GM12891 (cell line): ENCODE results near the gene PNPLA4.
A peak's percentile ranks its signal among the peaks of the same experiment; 100 is the strongest.

Experiments
- DNase-seq: peaks from one replicate; pipeline ENCODE4 v3.0.0; 2011; ENCODE audit warnings: low spot score; ENCODE audit not compliant: insufficient read length
- FAIRE-seq: peaks from 2 replicates; lab custom pipeline; 2011; peaks lifted over from hg19 to GRCh38; lab: Jason Lieb, UNC
- PAX5 ChIP-seq: IDR thresholded peaks from 2 replicates; pipeline ENCODE4 v1.6.1; 2011; ENCODE audit warnings: low read length, moderate library complexity, mild to moderate bottlenecking; ENCODE audit not compliant: insufficient read depth, severe bottlenecking
- POLR2A ChIP-seq: IDR thresholded peaks from 2 replicates; pipeline ENCODE4 v1.6.1; 2011; ENCODE audit warnings: low read depth, low read length, control low read depth
- POLR2AphosphoS5 ChIP-seq: IDR thresholded peaks from 2 replicates; pipeline ENCODE4 v1.6.1; 2011; ENCODE audit warnings: low read depth, low read length, control low read depth
- POU2F2 ChIP-seq: IDR thresholded peaks from 2 replicates; pipeline ENCODE4 v1.6.1; 2011; ENCODE audit warnings: low read depth, mild to moderate bottlenecking, control low read depth, low read length, moderate library complexity
- SPI1 ChIP-seq: IDR thresholded peaks from 2 replicates; pipeline ENCODE4 v1.6.1; 2011; ENCODE audit warnings: low read depth, low read length, control low read depth
- TAF1 ChIP-seq: IDR thresholded peaks from 2 replicates; pipeline ENCODE4 v1.6.1; 2011; ENCODE audit warnings: low read depth, low read length, control low read depth

Gene PNPLA4

DNA sequence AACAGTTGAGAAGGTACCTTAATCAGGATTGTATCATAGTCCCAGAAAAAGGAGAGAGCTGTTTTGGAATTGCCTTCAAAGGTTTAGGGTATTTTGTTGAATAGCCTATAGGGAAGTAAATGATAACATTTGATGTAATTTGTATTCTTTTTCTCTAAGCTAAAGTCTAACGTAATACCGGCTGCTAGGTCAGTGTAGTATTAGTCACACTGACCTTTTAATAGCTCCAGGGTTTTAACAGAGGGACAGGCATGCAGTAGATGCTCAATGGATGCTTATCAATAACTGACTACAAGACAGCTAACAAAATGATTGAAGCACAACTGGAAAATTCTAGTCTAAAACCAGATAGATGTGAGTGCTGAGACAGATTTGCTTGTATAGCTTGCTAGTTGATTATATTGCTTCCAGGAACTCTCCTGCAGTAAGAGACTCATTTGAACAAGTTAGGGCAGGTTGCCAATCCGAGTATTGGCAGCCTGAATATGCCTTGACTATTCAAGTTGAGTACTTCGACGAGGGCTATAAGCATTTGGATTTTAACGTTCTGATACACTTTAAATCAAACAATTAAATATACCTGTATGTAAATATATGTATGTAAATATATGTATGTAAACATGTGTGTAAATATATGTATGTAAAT is 16.5 kb upstream of the PNPLA4 start:
- FAIRE-seq (no peak), DNase-seq (no peak)
- TF ChIP-seq POLR2AphosphoS5 = no peak
- no peak for TF ChIP-seq POLR2A
- no peak for TF ChIP-seq POU2F2
- TF ChIP-seq SPI1 = no peak
- no peak for TF ChIP-seq PAX5
- TF ChIP-seq TAF1 = no peak

DNA sequence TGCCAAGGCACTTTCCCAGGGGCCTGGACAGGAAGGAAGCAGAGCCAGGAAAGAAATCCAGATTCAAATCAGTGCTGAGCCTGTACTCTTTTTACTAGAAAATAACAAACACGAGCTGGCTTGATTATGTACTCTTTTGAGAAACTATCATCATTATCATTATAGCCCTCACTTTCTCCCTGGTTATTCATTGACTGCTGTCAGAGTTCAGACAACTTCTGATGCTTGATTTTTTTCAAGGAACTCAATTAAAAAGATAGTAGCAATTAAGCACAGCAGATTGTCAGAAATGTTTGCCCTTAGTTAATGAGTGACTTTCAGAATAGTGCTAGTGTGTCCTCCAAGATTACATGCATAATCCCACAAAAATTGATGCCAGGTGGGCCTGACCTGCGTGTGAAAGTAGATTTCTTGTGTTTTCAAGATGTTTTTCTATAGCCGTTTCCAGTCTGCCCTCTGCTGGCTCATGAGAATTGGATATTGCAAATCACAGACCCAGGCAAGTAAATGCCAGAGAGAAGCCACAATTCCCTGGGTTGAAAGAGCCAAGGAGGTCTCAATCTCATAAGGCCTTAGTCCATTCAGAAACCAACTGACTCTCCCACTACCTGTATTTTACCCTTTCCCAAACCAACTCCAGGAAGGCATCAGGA is 14.3 kb upstream of the PNPLA4 start:
- DNase-seq (no peak), FAIRE-seq (peak; percentile 76)
- TF ChIP-seq SPI1 (no peak), POU2F2 (no peak), POLR2AphosphoS5 (no peak), POLR2A (no peak), TAF1 (no peak)

DNA sequence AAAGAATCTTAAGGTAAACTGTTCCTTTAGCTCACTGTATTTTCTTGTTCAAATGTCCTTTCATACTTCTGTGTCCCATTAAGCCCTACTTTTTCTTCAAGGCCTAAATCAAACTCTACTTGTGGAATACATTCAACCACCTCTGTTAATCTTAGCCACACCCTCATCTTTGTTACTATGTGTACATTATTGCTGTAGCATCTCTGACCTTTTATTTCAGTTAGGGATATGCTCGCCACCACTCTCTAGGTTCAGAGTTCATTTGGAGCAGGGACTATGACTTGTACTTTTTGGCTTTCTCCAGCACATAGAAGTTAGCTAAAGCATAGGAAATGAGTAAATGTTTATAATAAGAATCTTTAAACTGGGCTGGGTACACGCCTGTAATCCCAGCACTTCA is 6.8 kb upstream of the PNPLA4 start:
- FAIRE-seq = no peak
- no peak for TF ChIP-seq SPI1
- no peak for TF ChIP-seq PAX5
- TF ChIP-seq POLR2A = no peak
- no peak for TF ChIP-seq POLR2AphosphoS5
- TF ChIP-seq POU2F2 = no peak
- no peak for TF ChIP-seq TAF1
- DNase-seq = no peak

DNA sequence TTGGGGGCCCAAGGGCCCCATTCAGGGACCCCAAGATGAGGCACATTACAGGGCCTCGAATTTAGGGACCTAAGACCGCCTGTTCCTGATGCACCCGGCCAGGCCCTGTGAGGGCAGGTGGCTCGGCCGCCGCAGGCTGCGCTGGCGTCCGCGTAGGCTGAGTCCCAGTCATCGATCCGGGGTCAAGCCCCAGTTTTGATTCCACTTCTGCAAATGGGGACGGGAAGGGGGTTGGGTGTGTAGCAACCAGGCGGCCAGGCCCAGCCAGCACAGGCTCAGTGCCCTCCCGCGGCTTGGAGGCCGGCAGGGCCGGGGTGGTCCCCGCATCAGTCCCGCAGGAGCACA is 327 bp downstream of the PNPLA4 start:
- FAIRE-seq (no peak), DNase-seq (no peak)
- TF ChIP-seq SPI1 (peak; percentile 83), TAF1 (no peak), POLR2A (no peak; the same call in 1 of the 2 replicates), PAX5 (no peak), POLR2AphosphoS5 (no peak)

DNA sequence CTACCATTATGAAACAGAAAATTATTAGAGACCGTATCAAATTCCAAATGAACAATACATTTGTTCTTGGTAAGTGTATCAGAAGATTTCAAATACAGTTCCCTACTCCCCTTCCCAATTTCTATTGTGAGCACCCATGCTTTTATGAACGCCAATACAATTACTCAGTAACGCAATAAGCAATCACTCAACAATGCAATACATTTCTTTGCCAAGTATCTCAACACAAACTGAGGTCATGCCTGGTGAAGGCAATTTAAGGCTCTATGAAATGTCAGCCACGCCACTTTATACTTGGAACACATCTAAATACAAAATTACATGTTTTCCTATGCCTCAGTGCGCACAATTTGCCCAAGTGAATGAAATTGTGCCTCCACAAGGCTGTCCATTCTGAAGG is 712 bp downstream of the PNPLA4 start:
- DNase-seq = no peak
- no peak for TF ChIP-seq SPI1

DNA sequence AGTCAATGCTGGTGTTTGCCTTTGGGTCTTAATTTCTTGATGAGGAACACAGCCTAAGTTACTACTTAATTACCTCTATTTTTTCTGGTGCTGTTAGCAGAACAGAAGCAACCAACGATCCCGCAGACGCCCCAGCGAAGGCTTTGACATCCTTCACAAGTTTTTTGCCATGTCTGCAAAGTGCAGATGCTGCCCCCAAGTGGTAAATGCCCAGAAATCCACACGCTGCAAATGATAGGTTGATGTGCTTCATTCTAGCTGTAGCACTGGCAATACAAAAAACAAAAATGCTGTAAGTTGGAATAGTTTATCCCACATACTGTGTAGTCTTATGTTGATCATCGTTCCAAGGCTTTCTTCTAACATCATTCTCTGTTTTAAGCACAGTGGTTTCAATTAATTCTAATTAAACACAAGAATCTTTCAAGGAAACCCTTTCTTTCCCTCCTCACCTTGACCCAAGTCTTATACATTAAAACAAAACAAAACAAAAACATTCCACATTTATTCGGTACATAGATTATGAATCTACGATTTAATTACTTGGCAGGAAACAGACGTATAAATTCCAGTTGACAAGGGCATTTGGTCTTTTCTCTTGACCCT is 1.2 kb downstream of the PNPLA4 start:
- no peak for FAIRE-seq
- peak; percentile 6 for DNase-seq
- no peak for TF ChIP-seq PAX5

More for the DNA sequence above, 712 bp downstream of the PNPLA4 start:
- no peak for FAIRE-seq

DNA sequence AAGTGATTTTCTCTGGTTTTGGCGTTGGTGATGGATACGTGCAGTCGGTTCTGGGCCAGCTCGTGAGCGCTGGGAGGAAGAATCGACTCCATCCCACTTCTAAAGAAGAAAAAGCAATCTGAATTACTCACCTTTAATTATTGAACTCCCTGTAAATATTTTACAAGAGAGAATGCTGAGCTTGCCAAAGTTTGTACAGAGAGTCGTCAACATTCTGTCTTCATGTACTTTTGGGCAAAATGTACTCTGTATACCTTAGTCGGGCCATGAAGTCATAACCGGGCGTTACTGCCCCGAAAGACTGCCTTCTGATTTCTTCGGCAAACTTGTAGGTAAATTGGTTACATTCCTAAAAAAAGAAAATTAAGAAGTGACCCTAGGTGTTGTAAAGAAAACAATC is 5.5 kb downstream of the PNPLA4 start:
- TF ChIP-seq TAF1 (no peak), POU2F2 (no peak), POLR2A (no peak), SPI1 (no peak)
- FAIRE-seq (no peak), DNase-seq (no peak)

DNA sequence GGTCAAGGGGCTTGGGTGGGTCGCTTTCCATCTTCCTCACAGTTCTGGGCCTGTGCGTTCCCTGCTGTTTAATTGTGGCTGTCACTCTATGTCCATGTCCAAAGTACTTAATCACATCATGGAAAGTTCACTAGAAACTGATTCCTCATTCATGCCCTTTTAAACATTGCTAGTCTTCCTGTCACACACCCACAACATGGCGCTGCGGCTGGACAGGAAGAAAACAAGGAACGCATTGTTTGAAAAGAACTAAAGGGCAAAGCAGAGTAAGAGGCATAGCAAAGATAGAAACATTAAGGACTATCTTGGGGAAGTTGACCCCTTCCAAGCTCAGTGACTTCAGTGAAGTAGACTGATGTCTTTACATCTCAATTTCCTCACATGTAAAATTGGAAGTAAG is 18.4 kb downstream of the PNPLA4 start:
- TF ChIP-seq PAX5 = no peak
- TF ChIP-seq POLR2AphosphoS5 = no peak
- FAIRE-seq (no peak), DNase-seq (no peak)

DNA sequence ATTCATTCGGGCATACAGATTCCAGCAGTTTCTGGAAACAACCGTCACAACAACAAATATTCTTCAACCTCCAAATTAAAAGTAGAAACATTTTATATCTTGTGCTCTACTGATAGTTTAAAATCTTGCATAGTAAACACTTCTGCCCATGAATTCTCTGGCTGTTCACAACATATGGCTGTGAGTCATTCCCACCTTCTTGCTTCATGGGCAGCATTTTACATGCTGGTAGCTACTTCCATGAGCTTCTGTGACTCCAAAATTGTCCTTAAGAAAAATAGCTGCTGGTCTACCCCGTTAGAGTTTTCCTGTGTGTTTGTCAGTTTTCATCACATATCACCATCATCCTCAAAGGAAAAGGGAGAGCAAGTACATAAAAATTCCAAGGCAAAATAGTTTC is 22.7 kb downstream of the PNPLA4 start:
- no peak for FAIRE-seq
- no peak for TF ChIP-seq PAX5
- no peak for DNase-seq

DNA sequence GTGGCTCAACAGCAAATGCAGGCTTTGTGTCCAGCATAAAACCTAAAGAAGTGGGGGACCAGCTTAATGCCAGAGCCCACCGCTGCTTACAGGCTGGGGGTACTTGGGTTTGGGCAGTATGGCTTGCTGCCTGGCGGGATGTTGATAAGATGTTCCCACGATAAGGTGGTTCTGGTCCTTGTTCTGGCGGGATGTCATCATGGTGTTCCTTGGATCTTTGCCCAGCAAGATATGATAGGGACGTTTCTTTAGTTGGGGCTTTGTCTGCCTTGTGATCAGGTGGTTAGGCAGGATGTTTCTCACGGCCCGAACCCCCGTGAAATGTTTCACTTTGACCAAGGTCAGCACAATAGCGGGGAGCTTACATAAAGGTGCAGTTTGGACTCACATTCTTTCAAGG is 35.3 kb downstream of the PNPLA4 start:
- TF ChIP-seq PAX5 = no peak
- TF ChIP-seq POLR2A = no peak
- TF ChIP-seq TAF1 = no peak
- TF ChIP-seq POU2F2 = no peak
- TF ChIP-seq SPI1 = no peak
- TF ChIP-seq POLR2AphosphoS5 = no peak
- no peak for DNase-seq
- FAIRE-seq = no peak
